ENCODE data around the gene C1orf185. TPM values are rescaled to one million over a fixed set of nuclear protein-coding genes. Genes with fewer than 3 reads are reported as not detected.

Gene C1orf185
- total and polyA plus RNA-seq, 2 of the 4 experiments (the other 2 are of a cell fraction) = not detected

- no peak overlapping the region for H3K56ac ChIP-seq (ENCODE audit: extremely low read depth, insufficient read depth, low read length)
- ChIA-PET CTCF (no interaction called here), POLR2A (ENCODE audit: unreplicated experiment) (no interaction called here)
- no peak overlapping the region for H2AFZ ChIP-seq (replicated peaks; ENCODE audit: low read length, poor library complexity)
- in situ Hi-C loops (cut with MboI; ENCODE audit: low sequenced_read_pairs) (no loop called here), dilution Hi-C loops (cut with HindIII; ENCODE audit: low sequenced_read_pairs, unreplicated experiment) (no loop called here), intact Hi-C loops (cut with micrococcal nuclease) (no loop called here)
- no peak overlapping the region for H4K8ac ChIP-seq (ENCODE audit: low read depth in 2 of 2, low read length in 2 of 2)
- TF ChIP-seq SMC3 (IDR thresholded peaks at IDR 0.05; ENCODE audit: low read depth, low read length) (no peak), MXI1 (IDR thresholded peaks at IDR 0.05; ENCODE audit: borderline replicate concordance, low read depth, low read length) (no peak), RAD21 (IDR thresholded peaks at IDR 0.05; ENCODE audit: low read length) (no peak), POLR2A (IDR thresholded peaks at IDR 0.05; ENCODE audit: low read depth, low read length) (no peak), BHLHE40 (IDR thresholded peaks at IDR 0.05; ENCODE audit: low read depth, low read length) (no peak)
- TF ChIP-seq, protein P1, sequence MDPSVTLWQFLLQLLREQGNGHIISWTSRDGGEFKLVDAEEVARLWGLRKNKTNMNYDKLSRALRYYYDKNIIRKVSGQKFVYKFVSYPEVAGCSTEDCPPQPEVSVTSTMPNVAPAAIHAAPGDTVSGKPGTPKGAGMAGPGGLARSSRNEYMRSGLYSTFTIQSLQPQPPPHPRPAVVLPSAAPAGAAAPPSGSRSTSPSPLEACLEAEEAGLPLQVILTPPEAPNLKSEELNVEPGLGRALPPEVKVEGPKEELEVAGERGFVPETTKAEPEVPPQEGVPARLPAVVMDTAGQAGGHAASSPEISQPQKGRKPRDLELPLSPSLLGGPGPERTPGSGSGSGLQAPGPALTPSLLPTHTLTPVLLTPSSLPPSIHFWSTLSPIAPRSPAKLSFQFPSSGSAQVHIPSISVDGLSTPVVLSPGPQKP (IDR thresholded peaks at IDR 0.05; ENCODE audit: borderline replicate concordance, low read depth, low read length) = no peak
- H3K23ac ChIP-seq (ENCODE audit: low read depth, low read length) = no peak overlapping the region
- ATAC-seq (ENCODE audit: low read depth) (no peak), DNase-seq (no peak)
- no peak overlapping the region for H2BK20ac ChIP-seq (ENCODE audit: low read depth, low read length)
- no peak overlapping the region for H2BK15ac ChIP-seq (ENCODE audit: low read depth, low read length)
- no peak overlapping the region for H3K18ac ChIP-seq (ENCODE audit: low read depth, low read length)
- H2AK5ac ChIP-seq (ENCODE audit: low read depth, low read length) = no peak overlapping the region
- peaks cover 2% of the 10 kb centered on the region; the same call in 1 of the 2 replicates for H3K9me1 ChIP-seq (ENCODE audit: insufficient read depth, low read length)
- no peaks in the 10 kb centered on the region for H3K4me1 ChIP-seq (ENCODE audit: control insufficient read depth, insufficient read depth, low read length)
- no peaks in the 10 kb centered on the region for H3K79me1 ChIP-seq (ENCODE audit: low read depth in 1 of 2, low read length in 2 of 2)
- BruUV-seq (replicated peaks) = no TSS peak
- no peak overlapping the region for H2BK120ac ChIP-seq (ENCODE audit: low read depth, low read length)
- no peak overlapping the region for H4K5ac ChIP-seq (ENCODE audit: low read depth, low read length)
- H3K36me3 ChIP-seq (ENCODE audit: control insufficient read depth, insufficient read depth, low read length) = no peaks in the 10 kb centered on the region
- no peak overlapping the region for H3K14ac ChIP-seq (replicated peaks; ENCODE audit: low read depth, low read length)
- H3K4ac ChIP-seq (ENCODE audit: low read depth, low read length) = no peak overlapping the region
- H3K9me3 ChIP-seq (ENCODE audit: control insufficient read depth, insufficient read depth, low read length) = no peaks in the 10 kb centered on the region
- no peak overlapping the region for H3K27ac ChIP-seq (ENCODE audit: insufficient read depth, low read length)
- H3K4me2 ChIP-seq (ENCODE audit: low read depth, low read length) = no peak overlapping the region
- no peak overlapping the region for H2BK5ac ChIP-seq (ENCODE audit: low read depth, low read length, poor library complexity, severe bottlenecking)
- H4K91ac ChIP-seq (ENCODE audit: insufficient read depth, low read depth, low read length) = no peak overlapping the region
- H3K4me3 ChIP-seq (ENCODE audit: insufficient read depth, low read depth, low read length) = no peak overlapping the region
- no peak overlapping the region for H3K9ac ChIP-seq (ENCODE audit: low read depth, low read length)
- H4K20me1 ChIP-seq (ENCODE audit: insufficient read depth, low read length) = no peaks in the 10 kb centered on the region
- H3K27me3 ChIP-seq (ENCODE audit: control insufficient read depth, insufficient read depth, low read length) = peaks cover 5% of the 10 kb centered on the region
- H2AK9ac ChIP-seq (replicated peaks; ENCODE audit: low read depth, low read length, poor library complexity) = no peak overlapping the region
These were observed 29.4 kb upstream of the C1orf185 start for GRCh38 chr1:51072651-51073050.
